ENCODE results near the gene TMEM158.

Gene TMEM158

GRCh38 chr3:45226206-45226915 lies at the start of gene TMEM158:
TSS of gene TMEM158 (minus strand) at chr3:45226287. CDS start at chr3:45226027, 260 bp downstream.
- peak; percentile 68 for DNase-seq

GRCh38 chr3:45275006-45275704 lies 49.1 kb upstream of the TMEM158 start:
- no peak for DNase-seq

- no peak for DNase-seq
These were observed 47.8 kb upstream of the TMEM158 start for GRCh38 chr3:45273681-45274515.

DNA sequence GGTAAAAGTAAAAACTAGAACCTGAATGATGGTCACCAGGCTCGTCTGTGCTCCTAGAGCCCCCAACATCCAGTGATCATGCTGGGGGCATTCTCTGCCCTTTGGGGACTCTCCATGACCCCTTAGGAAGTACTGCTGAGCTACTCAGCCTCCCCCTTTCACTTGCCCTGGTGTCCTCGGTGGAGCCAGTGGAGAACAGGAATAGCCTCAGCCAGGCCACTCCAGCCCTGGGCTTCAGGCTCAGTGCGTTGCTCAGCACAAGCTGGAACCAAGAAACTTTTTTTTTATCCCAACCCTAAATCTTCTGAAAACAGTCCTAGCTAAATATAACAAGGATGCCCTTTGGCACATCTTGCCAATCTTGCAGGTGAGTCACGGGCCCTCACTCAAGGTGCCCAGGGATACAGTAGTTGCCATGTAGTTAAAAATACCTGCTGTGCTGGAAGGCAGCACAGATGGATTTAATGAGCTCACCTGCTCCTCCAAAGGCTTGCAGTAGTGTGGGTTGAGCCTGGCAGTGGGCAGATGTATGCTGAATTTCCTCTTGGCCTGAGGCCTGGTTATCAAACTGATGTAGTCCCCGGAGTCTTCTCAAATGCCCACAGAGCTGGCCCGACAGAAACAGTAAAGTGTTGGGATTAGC lies 46.9 kb upstream of the TMEM158 start:
- no peak for DNase-seq

DNA sequence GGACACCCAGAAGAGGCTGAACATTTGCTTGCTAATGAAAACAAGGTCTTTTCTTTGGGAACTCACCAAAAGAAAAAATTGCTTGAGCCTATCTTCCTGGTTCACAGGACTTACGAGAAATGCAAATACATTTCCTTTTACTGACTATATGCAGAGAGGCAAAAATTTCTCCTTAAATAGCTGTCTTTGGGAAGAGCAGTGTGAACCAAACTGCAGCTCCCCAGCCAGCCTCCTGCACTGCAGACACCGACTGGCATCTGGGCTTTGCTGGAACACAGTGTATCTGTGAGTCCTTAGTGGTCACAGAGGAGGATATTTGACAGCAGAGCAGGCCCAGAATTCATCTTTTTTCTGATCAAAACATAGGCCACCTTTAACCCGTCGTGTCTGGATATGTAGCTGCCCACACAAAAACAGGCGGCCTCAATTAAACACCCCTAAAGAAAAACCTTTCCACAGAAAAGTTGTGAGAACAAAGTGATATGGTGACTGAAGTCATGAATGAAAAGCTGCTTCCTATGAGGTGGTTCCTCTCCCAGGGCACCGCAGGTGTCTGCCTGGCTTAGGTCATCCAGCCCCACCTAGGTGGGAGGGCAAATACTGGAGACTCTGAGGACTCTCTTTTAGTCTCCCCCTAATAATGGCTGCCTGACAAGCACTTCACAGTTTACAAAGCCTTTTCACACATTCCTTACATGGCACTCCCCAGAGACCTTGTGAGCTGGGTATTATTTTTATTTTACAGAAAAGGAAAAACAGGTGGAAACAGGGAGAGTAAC lies 46.1 kb upstream of the TMEM158 start:
- no peak for DNase-seq

GRCh38 chr3:45269952-45270351 lies 43.9 kb upstream of the TMEM158 start:
- no peak for DNase-seq

GRCh38 chr3:45267097-45267496 lies 41.0 kb upstream of the TMEM158 start:
- no peak for DNase-seq

- DNase-seq, result no peak
These were observed 35.4 kb upstream of the TMEM158 start for GRCh38 chr3:45261333-45262110.

DNA sequence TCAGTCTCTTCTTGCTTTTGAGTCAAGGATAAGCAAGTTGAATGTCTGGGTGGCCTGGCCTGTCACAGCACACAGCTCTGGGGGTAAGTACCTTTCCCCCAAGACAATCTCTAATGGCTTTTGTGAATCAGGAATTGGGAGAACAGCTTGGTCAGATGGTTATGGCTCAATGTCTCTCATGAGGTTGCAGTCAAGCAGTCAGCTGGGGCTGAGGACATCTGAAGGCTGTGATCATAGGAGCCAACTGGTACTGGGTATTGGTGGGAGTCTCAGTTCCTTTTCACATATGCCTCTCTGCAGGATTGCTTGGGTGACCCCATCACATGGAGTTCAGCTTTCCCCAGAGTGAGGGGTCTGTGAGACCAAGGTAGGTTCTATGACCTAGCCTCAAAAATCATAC lies 33.0 kb upstream of the TMEM158 start:
- no peak for DNase-seq

DNA sequence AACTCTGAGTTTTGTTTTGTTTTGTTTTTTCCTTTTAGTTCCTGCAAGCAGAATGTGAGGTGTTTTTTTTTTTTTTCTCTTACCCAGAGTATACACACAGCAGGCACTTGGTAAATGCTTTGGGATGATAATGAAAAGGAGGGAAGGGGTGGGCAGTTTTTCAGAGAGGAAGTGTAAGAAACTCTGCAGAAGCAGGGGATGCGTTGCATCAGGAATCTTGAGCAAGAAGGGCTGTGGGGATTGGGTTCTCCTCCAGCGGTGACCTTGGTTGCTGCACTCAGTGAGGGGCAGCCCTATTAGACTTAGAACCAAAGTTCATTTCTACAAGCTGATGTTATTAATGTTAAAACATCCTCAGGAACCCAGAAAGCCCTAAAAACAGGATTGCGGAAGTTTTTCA lies 32.2 kb upstream of the TMEM158 start:
- DNase-seq, result no peak

DNA sequence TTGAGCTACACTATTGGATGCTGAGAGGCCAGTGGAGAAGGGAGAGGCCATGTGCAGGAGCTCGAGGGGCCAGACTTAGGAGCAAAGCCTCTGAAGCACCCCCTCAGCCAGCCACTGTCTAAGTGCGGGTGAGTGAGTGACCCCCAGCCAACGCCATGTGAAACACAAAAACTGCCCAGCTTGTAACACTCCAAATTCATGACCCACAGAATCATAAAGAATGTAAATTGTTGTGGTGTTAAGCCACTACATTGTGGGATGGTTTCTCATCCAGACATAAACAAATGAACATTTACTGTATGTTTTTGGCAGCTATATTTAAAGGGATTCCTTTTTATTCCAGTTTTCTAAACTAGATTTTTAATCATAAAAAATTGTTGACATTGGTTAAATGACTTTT lies 27.2 kb upstream of the TMEM158 start:
- no peak for DNase-seq

DNA sequence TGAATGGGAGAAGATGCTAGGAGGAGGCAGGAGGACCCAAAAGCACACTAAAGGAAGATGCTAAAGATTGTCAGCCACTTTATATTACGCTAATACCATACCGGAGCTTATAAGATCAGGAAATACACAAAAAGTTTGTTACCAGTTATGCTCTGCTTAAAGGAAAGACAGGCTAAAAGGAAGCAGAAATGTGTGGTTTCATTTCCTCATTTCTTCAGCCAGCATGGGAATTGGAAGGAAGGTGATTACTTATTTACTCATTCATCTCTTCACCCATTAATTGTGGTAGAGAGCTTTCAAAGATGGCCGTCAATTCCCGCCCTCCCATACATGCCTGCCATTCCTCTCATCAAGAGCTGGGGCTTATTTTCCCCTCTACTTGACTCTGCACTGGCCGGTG lies 26.7 kb upstream of the TMEM158 start:
- no peak for DNase-seq

DNA sequence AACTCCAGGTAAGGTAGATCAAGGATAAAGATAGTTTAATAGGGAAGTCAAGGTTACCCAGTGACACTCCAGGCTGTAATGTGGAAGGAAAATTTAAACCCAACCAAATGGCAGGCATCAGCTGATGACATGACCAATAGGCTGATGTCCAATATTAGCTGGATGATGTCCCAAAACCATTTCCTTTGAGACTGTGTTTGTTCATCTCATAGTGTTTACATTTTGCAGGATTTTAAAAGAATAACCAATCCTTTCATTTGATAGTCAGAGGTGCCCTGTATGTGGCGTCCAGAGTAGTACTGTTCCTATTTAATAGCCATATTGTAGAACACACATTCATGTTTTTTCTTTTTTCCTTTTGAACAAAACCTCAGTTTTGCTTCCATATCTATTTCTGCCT lies 23.3 kb upstream of the TMEM158 start:
- DNase-seq, result no peak

DNA sequence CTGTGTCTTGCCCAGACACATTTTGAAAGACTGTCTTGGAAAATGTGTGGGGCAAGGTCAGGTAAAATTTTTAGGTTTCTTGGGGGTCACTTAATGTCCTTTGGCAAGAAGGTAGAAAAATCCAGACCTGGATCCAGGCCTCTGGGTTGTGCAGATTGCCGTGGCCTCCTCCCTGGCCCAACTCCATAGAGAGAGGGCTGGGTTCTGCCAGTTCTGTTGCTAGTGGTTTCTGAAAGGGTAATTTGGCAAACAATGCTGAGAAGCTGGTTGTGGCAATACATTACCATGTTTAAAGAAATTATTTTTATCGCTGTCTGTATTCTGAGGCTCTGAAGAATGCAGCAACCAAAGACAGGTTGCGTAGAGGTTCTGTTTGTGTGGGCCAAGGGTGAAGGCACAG lies 20.2 kb upstream of the TMEM158 start:
- no peak for DNase-seq

- DNase-seq, result no peak
These were observed 18.3 kb upstream of the TMEM158 start for GRCh38 chr3:45244356-45244755.

DNA sequence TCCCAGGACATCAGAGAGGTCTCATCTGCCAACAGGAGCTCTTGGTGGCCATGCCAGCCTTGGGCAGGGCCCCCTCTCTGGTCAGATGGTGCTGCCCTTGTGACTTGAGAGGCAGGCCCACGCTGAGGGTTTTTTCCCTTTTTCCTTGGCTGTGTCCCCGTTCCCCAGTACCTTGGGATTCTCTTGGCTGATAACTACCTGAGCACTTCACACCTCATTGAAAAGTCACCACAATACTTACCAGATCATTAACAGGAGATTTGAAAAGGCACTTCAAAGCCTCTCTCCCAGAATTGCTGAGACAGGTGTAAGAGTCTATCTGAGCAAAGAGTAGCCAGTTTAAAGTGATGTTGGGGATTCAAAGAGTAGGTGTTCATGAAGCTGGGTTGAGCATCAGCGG lies 15.1 kb upstream of the TMEM158 start:
- no peak for DNase-seq

GRCh38 chr3:45240292-45240691 lies 14.2 kb upstream of the TMEM158 start:
- no peak for DNase-seq

DNA sequence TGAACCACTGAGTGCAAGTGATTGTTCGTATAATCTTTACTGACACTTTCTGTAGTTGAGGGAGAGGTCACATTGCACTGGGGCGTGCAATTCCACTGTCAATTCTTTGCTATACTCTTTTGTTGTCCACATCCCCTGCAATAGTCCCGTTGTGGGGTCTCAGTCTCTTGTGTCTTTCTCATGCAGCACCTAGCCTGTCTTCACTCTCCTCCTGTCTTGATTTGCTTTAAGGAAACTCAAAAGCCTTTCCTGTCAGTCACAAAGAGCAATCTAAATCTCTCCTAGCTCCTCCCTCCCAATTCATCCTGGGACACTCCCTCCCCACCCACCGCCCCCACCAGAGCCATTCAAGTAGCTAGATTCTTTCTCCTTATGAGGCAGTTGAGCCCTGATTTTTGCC lies 13.2 kb upstream of the TMEM158 start:
- no peak for DNase-seq

DNA sequence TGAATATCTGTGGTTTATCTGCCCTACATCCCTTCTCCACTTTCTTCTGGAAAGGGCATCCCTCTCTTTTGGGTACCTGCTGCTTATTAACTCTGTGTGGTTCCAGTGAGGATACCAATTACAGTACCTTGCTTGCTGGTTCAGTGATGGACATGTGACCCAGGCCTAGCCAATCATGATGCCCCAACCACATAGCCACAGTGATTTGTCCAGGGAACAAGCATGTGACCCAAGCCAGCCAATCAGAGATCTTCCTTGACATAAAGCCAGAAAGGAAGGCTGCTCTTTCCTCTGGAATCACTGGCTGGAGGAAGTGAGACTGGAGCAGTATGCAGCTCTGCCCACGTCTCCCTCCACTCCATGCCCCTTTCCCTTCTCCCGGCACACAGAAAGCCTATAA lies 10.9 kb upstream of the TMEM158 start:
- no peak for DNase-seq

GRCh38 chr3:45235409-45235808 lies 9.3 kb upstream of the TMEM158 start:
- no peak for DNase-seq

GRCh38 chr3:45234250-45234649 lies 8.2 kb upstream of the TMEM158 start:
- DNase-seq, result no peak

GRCh38 chr3:45232521-45232920 lies 6.4 kb upstream of the TMEM158 start:
- no peak for DNase-seq

All from activated CD4-positive, alpha-beta T cell treated with anti-CD3 and anti-CD28 coated beads, Interleukin-2, amount 50 U/mL, for 16 hours (primary cell).